GM15510 (cell line): ENCODE data around the gene TMEM164.

Source experiments
- POLR2A ChIP-seq: IDR thresholded peaks from 3 replicates; pipeline ENCODE4 v1.6.1; 2011; ENCODE audit warnings: borderline replicate concordance; ENCODE audit not compliant: insufficient read length; ENCODE audit errors: extremely low read depth

TMEM164 gene

GRCh38 chrX:110020536-110020935, 17.6 kb downstream of the TMEM164 start:
- no peak for TF ChIP-seq POLR2A

- TF ChIP-seq POLR2A = no peak
These were observed 18.5 kb downstream of the TMEM164 start for GRCh38 chrX:110021258-110022022.

GRCh38 chrX:110022599-110023448, 19.9 kb downstream of the TMEM164 start:
- TF ChIP-seq POLR2A = no peak

GRCh38 chrX:110025395-110025794, 22.5 kb downstream of the TMEM164 start:
- no peak for TF ChIP-seq POLR2A

GRCh38 chrX:110026099-110026844, 23.4 kb downstream of the TMEM164 start:
- no peak for TF ChIP-seq POLR2A

GRCh38 chrX:110032534-110033147, 29.7 kb downstream of the TMEM164 start:
- TF ChIP-seq POLR2A = no peak

GRCh38 chrX:110034036-110034435, 31.1 kb downstream of the TMEM164 start:
- no peak for TF ChIP-seq POLR2A

GRCh38 chrX:110036162-110037033, 33.5 kb downstream of the TMEM164 start:
- no peak for TF ChIP-seq POLR2A

GRCh38 chrX:110037178-110037577, 34.3 kb downstream of the TMEM164 start:
- no peak for TF ChIP-seq POLR2A

- TF ChIP-seq POLR2A = no peak
These were observed 36.0 kb downstream of the TMEM164 start for GRCh38 chrX:110038900-110039299.

GRCh38 chrX:110041980-110042379, 39.1 kb downstream of the TMEM164 start:
- no peak for TF ChIP-seq POLR2A

GRCh38 chrX:110042496-110042895, 39.6 kb downstream of the TMEM164 start:
- no peak for TF ChIP-seq POLR2A

- no peak for TF ChIP-seq POLR2A
These were observed 40.6 kb downstream of the TMEM164 start for GRCh38 chrX:110043506-110043905.

- TF ChIP-seq POLR2A = no peak
These were observed 41.7 kb downstream of the TMEM164 start for GRCh38 chrX:110044346-110045249.

GRCh38 chrX:110045421-110045820, 42.5 kb downstream of the TMEM164 start:
- TF ChIP-seq POLR2A = no peak
